CD8-positive, alpha-beta memory T cell (primary cell): ENCODE results near the gene C5orf47. TPM values are rescaled to one million over a fixed set of nuclear protein-coding genes. Genes with fewer than 3 reads are reported as not detected.

Experiments
- CTCF ChIA-PET: fragments of 350-600 bp; sonication (Branson Sonifier 250); formaldehyde crosslinking; loops from one replicate; lab custom pipeline; 2021; ENCODE audit warnings: antibody characterized with exemption; lab: Charles Lee
- POLR2A ChIA-PET: fragments of 350-600 bp; sonication (Branson Sonifier 250); formaldehyde crosslinking; loops from one replicate; lab custom pipeline; 2021; ENCODE audit warnings: antibody characterized with exemption; lab: Charles Lee
- DNase-seq, 5 donors: peaks; one replicate each; pipeline versions ENCODE4 v3.0.0 to v3.0.0-alpha.2; 2020 to 2022; ENCODE audit warnings: mixed read lengths in 1 of 5
- H3K27ac ChIP-seq: one replicate; pipeline ENCODE4 v1.7.0; 2013; ENCODE audit warnings: low read depth, mild to moderate bottlenecking, low read length, moderate library complexity
- H3K27me3 ChIP-seq: 2 replicates; pipeline ENCODE4 v1.7.0; 2013; ENCODE audit warnings: low read length, mild to moderate bottlenecking; ENCODE audit not compliant: insufficient read depth, poor library complexity, severe bottlenecking
- H3K36me3 ChIP-seq: 2 replicates; pipeline ENCODE4 v1.7.0; 2013; ENCODE audit warnings: mild to moderate bottlenecking, low read length, moderate library complexity; ENCODE audit not compliant: insufficient read depth
- H3K4me1 ChIP-seq: 2 replicates; pipeline ENCODE4 v1.7.0; 2013; ENCODE audit warnings: mild to moderate bottlenecking, low read length, moderate library complexity; ENCODE audit not compliant: insufficient read depth
- H3K4me3 ChIP-seq: 2 replicates; pipeline ENCODE4 v1.7.0; 2013; ENCODE audit warnings: mild to moderate bottlenecking, low read length
- H3K9me3 ChIP-seq: 2 replicates; pipeline ENCODE4 v1.7.0; 2013; ENCODE audit warnings: mild to moderate bottlenecking, low read length
- H3K27ac Mint-ChIP-seq, 8 donors: one replicate each; pipeline ENCODE4 v1.8.0; 2020 to 2021; ENCODE audit warnings: mixed read lengths in 8 of 8, mild to moderate bottlenecking in 6 of 8, inconsistent platforms in 3 of 8, moderate library complexity in 3 of 8
- H3K27me3 Mint-ChIP-seq, 2 donors: one replicate each; pipeline ENCODE4 v1.8.0; 2020 to 2021; ENCODE audit warnings: mixed read lengths in 2 of 2, mild to moderate bottlenecking in 1 of 2, moderate library complexity in 1 of 2
- H3K36me3 Mint-ChIP-seq, 3 donors: one replicate each; pipeline ENCODE4 v1.8.0; 2020 to 2021; ENCODE audit warnings: mixed read lengths in 3 of 3, inconsistent platforms in 1 of 3, mild to moderate bottlenecking in 1 of 3
- H3K4me1 Mint-ChIP-seq, 3 donors: one replicate each; pipeline ENCODE4 v1.8.0; 2020 to 2021; ENCODE audit warnings: mixed read lengths in 3 of 3, inconsistent platforms in 1 of 3, mild to moderate bottlenecking in 1 of 3
- H3K4me3 Mint-ChIP-seq, 7 donors: one replicate each; pipeline ENCODE4 v1.8.0; 2020 to 2021; ENCODE audit warnings: mixed read lengths in 7 of 7, mild to moderate bottlenecking in 6 of 7, moderate library complexity in 4 of 7, inconsistent platforms in 2 of 7
- H3K9me3 Mint-ChIP-seq, 5 donors: one replicate each; pipeline ENCODE4 v1.8.0; 2020 to 2022; ENCODE audit warnings: mixed read lengths in 5 of 5, mild to moderate bottlenecking in 3 of 5, moderate library complexity in 2 of 5, inconsistent platforms in 1 of 5
- polyA plus RNA-seq: library from polyadenylated mRNA; unstranded; fragments of 300-500 nt; fragmentation: Illumina TruSeq; gene quantifications from one replicate; pipeline ENCODE4 v1.2.3, GENCODE V29; 2021
- total RNA-seq, 2 experiments: library from RNA; stranded (reverse); gene quantifications; one replicate each; pipeline ENCODE4 v1.2.3, GENCODE V29; 2021

C5orf47 gene
- total and polyA plus RNA-seq, 3 experiments from 2014 or later: not detected

DNA sequence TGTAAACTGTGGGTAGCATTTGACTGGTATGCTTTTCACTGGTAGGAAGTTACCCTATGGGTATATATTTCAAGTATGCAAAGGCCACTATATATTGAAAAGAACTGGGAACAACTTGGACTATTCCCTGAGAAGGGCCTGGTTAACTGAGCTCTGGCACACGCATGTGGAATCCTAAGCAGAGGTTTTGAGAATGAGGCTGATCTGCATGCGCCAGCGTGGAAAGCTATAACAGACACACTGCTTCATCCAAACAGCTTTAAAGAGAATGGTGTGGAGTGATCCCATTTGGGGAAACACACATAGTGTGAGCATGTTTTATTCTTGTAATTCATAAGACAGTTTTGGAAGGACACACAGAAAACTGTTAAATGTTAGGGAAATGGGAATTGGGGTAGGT is 64.9 kb downstream of the C5orf47 start:
- H3K36me3 Mint-ChIP-seq: no peaks in the 10 kb centered on the region
- no peaks in the 10 kb centered on the region for H3K4me1 ChIP-seq
- DNase-seq: no peak
- no peaks in the 10 kb centered on the region for H3K36me3 ChIP-seq
- H3K4me1 Mint-ChIP-seq: no peaks in the 10 kb centered on the region
- no peak overlapping the region for H3K4me3 ChIP-seq
- no peaks in the 10 kb centered on the region for H3K27me3 ChIP-seq
- POLR2A ChIA-PET: no interaction called here
- no peaks in the 10 kb centered on the region for H3K9me3 ChIP-seq
- no peaks in the 10 kb centered on the region for H3K9me3 Mint-ChIP-seq
- no peak overlapping the region for H3K27ac Mint-ChIP-seq
- H3K4me3 Mint-ChIP-seq: no peak overlapping the region
- CTCF ChIA-PET: no interaction called here
- no peak overlapping the region for H3K27ac ChIP-seq
- peaks cover 8% of the 10 kb centered on the region in 2 donors for H3K27me3 Mint-ChIP-seq

Other genes with a start within 250 kb of the C5orf47 start
- gene CPEB4, start 100.8 kb upstream of the C5orf47 start, total RNA-seq: 10 to 100 TPM; 17.2 to 18.7 TPM
- 4.4 TPM for gene CPEB4, start 100.8 kb upstream of the C5orf47 start, polyA plus RNA-seq
- not detected for gene NSG2, start 56.5 kb downstream of the C5orf47 start, total RNA-seq
- not detected for gene NSG2, start 56.5 kb downstream of the C5orf47 start, polyA plus RNA-seq